Measurements from ENCODE around the gene CLEC4A.
"Not testable (repeated sequence)": the region's sequence is repeated elsewhere in the genome, so short reads cannot be mapped to it uniquely, and the experiment has no call there.

The CLEC4A gene

GRCh38 chr12:8134398-8134930 is 11.0 kb downstream of the CLEC4A start:
- not testable (repeated sequence) for DNase-seq (ENCODE audit: low spot score)

GRCh38 chr12:8141647-8142046 is 18.2 kb downstream of the CLEC4A start:
- not testable (repeated sequence) for DNase-seq (ENCODE audit: low spot score)

GRCh38 chr12:8143261-8143660 is 19.8 kb downstream of the CLEC4A start:
- no peak for DNase-seq (ENCODE audit: low spot score)

DNA sequence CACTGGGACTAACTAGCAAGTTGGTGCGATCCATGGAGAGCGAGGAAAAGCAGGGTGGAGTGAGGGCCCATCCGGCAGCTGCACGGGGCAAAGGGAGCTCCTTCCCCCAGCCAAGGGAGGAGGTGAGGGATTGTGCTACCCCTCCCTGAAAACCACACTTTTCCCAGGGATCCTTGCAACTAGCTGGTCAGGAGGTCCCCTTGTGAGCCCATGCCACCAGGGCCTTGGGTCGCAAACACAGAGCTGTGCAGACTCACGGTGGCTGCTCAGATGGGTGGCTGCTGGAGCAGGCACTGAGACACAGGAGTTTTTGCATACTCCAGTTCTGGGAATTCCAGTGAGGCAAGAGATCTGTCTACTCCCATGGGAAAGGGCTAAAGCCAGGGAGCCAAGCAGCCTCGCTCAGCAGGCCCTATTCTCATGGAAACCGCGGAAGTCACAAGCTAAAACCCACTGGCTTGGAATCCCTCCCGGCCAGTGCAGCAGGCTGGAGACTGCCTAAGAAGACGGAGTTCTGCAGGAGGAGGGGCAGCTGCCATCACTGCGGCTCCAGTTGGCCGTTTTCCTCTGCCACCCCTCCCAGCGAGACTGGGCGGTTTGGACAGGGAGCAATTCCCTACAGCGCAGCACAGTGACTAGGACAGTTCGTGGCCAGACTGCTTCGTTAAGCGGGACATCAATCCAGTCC is 22.5 kb downstream of the CLEC4A start:
- DNase-seq (ENCODE audit: low spot score): peak; percentile 63

GRCh38 chr12:8146442-8146771 is 23.0 kb downstream of the CLEC4A start:
- DNase-seq (ENCODE audit: low spot score): no peak

- no peak for DNase-seq (ENCODE audit: low spot score)
These were observed 31.1 kb downstream of the CLEC4A start for GRCh38 chr12:8154526-8154925.

GRCh38 chr12:8156416-8156815 is 33.0 kb downstream of the CLEC4A start:
- DNase-seq (ENCODE audit: low spot score): no peak

- no peak for DNase-seq (ENCODE audit: low spot score)
These were observed 33.4 kb downstream of the CLEC4A start, which contains the start of gene ZNF705A for GRCh38 chr12:8156845-8157244. Gene ZNF705A (plus strand): TSS chr12:8157015. CDS start chr12:8172626, 15,611 bp downstream.

DNA sequence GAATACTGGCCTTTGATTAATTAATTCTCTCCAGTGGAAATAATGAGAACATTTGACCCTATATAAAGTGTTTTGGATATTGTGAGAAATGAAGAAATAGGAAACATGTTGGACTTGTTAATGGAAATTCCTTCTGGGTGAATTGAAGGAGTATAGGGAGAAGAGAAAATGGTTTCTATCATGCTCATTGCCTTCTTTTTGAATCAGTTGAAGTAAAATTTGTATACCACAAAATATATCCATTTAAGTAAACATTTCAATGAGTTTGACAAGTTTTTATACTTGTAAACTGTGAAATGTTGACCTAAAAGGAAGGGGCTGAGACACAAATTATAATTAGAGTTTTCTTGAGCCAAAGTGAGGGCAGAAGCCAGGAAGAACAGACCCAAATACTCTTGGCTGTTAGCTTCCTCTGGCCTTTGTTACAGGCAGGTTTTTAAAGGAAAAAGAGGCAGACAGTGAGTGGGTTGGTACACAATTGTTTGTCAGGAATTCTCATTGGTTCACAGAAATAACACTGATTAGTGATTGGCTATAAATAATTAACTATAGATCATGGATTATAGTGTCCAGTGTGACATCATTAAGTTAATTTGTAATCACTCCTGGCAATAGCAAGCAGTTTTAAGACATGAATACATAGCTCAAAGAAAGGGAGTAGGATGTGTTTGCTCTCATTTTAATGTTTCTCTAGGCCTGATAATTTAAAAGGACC is 34.2 kb downstream of the CLEC4A start:
- no peak for DNase-seq (ENCODE audit: low spot score)

DNA sequence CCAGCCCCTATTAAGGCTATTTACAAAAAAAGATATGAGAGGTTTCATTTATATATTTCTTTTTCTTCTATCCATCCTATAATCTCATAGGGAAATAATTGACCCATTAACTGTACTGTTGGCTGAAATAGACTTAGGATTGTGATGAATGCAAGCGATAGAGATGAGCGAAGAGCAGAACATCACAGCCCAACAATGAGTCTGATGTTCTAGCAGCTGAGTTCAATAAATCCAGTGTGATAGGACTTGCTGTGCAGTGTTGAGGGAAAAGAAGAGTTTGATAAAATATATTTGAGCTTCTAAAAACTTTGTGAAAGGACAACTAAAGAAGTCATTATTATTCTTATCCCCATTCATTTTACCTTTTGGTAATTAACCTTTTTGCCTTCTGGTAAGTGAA is 49.5 kb downstream of the CLEC4A start:
- not testable (repeated sequence) for DNase-seq (ENCODE audit: low spot score)

DNA sequence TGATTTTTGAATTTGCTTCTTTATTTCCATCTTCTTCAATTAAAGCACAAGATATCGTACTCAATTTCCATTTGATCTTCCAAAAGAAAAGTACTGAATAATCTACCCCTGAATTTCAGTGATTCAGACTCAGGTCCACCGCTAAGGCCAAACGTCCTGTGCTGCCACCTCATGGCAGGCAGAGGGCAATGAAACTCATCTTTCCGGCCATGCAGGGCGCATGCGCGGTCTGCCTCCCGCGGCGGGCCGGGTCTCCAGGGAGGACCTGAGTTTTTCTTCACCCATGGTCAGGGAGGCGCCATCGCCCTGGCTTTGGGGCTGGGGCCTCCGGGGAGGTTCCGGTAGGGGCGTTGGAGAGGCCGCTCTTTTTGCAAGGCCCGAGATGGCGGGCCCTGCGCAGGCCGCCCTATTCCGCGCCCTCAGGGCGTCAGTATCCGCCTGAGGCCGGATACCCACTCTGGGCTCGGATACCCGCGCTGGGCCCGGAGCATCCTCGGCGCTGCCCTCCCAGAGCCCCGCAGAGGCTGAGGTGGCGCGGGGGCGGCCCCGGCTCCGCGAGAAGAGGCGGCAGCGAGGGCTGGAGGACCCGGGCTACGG is 56.7 kb downstream of the CLEC4A start:
- DNase-seq (ENCODE audit: low spot score): peak; percentile 56

- DNase-seq (ENCODE audit: low spot score): peak; percentile 46
These were observed 57.9 kb downstream of the CLEC4A start for GRCh38 chr12:8181271-8181670.

DNA sequence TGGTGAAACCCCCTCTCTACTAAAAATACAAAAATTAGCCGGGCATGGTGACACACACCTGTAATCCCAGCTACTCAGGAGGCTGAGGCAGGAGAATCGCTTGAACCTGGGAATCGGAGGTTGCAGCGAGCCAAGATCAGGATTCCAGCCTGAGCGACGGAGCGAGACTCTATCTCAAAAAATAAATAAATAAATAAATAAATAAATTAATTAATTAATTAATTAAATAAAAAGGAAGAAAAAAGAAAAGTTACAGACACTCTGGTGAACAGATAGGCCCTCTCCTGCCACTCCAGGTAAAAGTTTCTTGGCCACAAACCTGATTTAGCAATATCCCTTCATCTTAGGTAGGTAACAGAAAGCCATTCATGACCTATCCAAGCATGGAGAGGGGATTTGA is 59.5 kb downstream of the CLEC4A start:
- not testable (repeated sequence) for DNase-seq (ENCODE audit: low spot score)

DNA sequence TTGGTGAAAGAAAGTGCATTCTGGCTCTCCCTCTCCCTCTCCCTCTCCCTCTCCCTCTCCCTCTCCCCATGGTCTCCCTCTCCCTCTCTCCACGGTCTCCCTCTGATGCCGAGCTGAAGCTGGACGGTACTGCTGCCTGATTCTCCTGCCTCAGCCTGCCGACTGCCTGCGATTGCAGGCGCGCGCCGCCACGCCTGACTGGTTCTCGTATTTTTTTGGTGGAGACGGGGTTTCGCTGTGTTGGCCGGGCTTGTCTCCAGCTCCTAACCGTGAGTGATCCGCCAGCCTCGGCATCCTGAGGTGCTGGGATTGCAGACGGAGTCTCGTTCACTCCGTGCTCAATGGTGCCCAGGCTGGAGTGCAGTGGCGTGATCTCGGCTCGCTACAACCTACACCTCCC is 59.9 kb downstream of the CLEC4A start:
- DNase-seq (ENCODE audit: low spot score): not testable (repeated sequence)

- not testable (repeated sequence) for DNase-seq (ENCODE audit: low spot score)
These were observed 60.8 kb downstream of the CLEC4A start for GRCh38 chr12:8184206-8184605.

- not testable (repeated sequence) for DNase-seq (ENCODE audit: low spot score)
These were observed 64.7 kb downstream of the CLEC4A start for GRCh38 chr12:8188088-8188487.

All from cerebellar cortex (tissue), 1 donor.